Measurements from ENCODE around the gene ITPRID1.
"Not testable (repeated sequence)": the region's sequence is repeated elsewhere in the genome, so short reads cannot be mapped to it uniquely, and the experiment has no call there.

The ITPRID1 gene

GRCh38 chr7:31513790-31514189 is at the start of gene ITPRID1:
Gene ITPRID1 (plus strand): TSS chr7:31514090. CDS start chr7:31553025, 38,935 bp downstream.
- no peak for DNase-seq (ENCODE audit: low read depth)

- DNase-seq (ENCODE audit: low read depth): no peak
Measured at GRCh38 chr7:31464601-31465000, 49.3 kb upstream of the ITPRID1 start.

DNA sequence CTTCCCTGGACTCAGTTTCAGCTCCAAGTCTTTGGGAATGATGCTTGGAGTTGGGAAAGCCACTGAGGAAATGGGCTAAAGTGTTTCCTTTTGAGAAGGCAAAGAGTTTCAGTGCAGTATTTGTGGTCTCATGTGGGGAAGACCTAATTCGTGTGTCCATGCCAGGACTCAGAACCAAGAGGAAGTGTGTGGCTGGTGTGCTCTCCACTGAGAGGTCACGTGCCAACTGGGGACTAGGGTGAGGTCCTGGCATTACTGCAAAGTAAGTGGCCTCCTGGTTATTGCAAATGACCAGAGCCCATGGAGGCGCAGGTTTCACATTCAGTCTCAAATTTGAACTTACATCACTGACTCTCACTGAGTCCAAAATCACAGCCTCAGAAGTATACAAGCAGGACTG is 48.6 kb upstream of the ITPRID1 start:
- DNase-seq (ENCODE audit: low read depth): no peak

DNA sequence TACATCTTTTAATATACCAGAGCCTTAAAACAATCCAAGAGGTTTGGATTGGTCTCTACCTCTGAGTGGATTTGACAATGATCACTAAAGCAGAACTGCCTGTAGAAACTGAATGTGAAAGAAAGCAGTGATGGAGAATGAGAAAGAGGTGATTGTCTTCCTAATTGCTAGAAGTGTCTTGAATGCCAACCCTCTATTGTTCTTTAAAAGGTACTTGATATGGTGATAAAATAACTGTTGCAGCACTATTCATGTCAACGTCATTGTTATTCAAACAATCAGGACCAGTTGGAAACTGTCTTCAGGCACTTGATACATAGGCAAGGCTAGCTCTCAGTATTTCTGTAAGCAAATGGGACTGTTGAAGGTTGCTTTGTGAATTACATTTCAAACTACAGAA is 47.9 kb upstream of the ITPRID1 start:
- no peak for DNase-seq (ENCODE audit: low read depth)

GRCh38 chr7:31470883-31471282 is 43.0 kb upstream of the ITPRID1 start:
- DNase-seq (ENCODE audit: low read depth): not testable (repeated sequence)

- no peak for DNase-seq (ENCODE audit: low read depth)
Measured at GRCh38 chr7:31475368-31475767, 38.5 kb upstream of the ITPRID1 start.

DNA sequence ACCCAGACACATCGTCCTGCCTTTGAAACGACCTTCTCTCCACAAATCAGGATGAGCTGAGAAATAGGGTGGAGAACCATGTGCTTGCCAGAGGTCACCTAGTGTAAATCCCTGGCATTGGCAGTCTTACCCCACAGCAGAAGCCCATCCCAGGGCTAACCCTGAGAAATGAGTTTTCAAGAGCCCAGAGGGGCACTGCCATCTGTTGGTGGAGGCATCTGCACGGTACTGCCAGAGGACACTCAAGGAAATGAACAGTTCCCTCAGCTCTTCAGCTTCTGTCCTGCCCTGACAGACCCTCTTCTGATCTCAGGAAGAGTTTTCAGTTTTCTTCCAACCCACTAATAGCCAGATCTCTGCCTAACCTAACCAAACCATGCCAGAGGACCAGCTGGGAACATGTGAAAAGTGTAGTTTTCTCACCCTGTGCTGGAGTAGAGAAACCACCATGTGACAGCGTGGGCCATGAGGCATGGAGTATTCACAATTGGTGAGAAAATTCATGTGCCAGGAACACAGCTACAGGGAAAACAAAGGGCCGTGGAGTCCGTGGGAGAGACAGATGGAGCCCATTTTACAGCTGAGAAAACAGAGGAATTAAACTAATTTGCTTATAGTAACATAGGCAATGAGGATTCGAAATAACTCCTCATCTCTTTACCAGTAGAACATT is 37.7 kb upstream of the ITPRID1 start:
- DNase-seq (ENCODE audit: low read depth): no peak

GRCh38 chr7:31476941-31477677 is 36.8 kb upstream of the ITPRID1 start:
- no peak for DNase-seq (ENCODE audit: low read depth)

DNA sequence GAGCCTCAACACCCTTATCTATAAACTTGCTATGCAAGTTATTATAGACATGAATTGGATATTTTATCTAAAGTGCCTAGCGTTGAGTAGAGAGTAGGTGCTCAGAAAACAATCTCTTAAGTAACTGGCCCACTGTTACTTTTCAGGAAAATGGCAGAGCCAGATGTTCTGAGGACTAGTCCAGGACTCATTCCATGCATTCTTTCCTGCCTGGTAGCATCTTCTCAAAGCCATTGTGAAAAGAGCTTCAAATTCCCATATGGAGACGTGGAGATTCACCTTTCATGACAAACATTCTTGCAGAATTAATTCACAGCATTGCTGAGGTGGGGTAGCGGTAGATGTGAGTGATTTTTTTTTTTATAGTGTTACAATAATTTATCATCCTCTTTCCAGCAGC is 35.9 kb upstream of the ITPRID1 start:
- DNase-seq (ENCODE audit: low read depth): no peak

GRCh38 chr7:31478721-31479120 is 35.2 kb upstream of the ITPRID1 start:
- DNase-seq (ENCODE audit: low read depth): no peak

GRCh38 chr7:31487071-31487470 is 26.8 kb upstream of the ITPRID1 start:
- DNase-seq (ENCODE audit: low read depth): no peak

GRCh38 chr7:31487476-31487875 is 26.4 kb upstream of the ITPRID1 start:
- no peak for DNase-seq (ENCODE audit: low read depth)

DNA sequence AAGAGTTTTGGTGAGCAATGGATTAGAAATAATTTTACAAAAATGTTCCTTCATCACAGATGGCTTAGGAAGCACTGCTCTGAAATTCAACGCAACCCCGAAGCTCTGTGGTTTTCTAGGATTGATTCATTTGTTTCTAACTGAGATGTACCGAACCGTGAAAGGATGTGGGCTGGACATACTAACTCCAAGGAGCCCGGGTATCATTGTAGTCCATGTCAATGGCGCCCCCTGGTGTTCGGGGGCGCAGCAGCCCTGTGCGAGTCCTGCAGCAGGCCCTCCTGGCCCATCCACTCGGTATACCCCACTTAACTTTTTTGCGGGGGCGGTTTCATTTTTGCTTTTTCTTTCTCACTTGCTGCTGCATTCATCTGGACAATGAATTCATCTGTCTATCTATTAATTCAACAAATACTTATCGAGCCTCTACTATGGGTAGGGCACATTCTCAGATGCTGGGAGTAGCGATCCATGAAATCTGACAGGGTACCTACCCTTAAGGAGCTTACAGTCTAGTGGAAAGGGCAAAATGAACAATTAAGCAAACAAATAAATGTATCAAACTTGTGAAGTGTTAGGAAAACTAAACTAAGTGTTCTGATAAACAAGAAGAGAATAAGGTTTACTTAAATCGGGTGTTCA is 25.2 kb upstream of the ITPRID1 start:
- peak; percentile 16 for DNase-seq (ENCODE audit: low read depth)

DNA sequence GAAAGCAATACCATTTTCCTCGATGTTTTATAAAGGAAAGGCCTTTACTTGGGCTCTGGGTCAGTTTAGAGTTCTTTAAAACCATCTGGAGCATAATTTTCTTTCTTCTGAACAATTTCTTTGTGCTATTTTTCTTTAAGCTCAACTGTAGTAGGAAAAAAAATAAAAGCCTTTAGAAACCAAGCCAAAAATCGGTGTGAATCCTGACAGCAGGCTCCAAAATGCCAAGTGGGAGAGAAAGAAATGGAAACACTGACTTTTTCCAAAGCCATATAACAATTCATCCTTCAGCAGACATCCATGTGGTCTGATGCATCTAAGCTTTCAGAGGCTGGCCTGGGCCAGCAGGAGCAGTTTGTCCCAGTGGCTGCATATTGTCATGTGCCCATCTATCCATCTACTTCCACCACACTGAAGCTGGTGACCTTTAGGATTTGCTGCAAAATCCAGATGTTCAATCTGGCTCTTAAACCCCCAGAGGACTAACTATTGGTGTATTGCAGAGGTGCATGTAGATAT is 23.0 kb upstream of the ITPRID1 start:
- DNase-seq (ENCODE audit: low read depth): no peak

DNA sequence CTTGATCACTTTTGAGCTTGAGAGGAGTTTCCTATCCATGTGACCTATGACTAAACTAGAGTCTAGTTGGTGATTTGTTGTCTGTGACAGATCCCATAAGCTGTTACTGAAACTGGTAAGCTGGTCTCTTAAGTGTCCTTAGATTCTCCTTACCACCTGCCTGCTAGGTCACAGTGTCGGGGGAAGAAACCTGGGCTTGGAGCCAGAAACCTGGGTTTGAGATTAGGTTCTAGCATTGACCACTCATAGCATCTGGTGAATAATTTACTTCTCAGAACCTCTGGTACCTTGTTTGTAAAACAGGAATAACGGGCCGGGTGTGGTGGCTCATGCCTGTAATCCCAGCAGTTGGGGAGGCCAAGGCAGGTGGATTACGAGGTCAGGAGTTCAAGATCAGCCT is 21.8 kb upstream of the ITPRID1 start:
- no peak for DNase-seq (ENCODE audit: low read depth)

DNA sequence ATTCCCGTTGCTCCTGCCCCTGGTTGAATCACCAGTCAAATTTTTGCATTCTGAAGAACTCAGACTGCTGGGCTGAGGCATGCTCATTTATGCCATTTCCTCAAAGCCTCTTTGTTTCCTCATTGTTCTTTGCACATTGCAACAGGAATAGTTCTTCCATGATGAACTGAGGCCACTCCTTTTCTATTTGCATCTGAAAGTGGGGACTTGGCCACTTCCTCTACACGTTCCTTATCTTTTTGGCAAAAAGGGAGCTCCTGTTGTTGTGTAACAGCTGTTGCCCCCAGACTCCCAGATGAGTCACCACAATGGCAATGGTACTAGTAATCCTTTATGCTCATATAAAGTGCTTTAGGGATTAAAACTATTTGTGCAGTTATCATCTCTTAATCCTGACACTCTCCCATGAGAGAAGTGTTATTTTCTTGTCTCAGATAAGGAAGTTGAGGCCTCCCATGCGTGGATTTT is 20.1 kb upstream of the ITPRID1 start:
- no peak for DNase-seq (ENCODE audit: low read depth)

- DNase-seq (ENCODE audit: low read depth): no peak
Measured at GRCh38 chr7:31494421-31494820, 19.5 kb upstream of the ITPRID1 start.

DNA sequence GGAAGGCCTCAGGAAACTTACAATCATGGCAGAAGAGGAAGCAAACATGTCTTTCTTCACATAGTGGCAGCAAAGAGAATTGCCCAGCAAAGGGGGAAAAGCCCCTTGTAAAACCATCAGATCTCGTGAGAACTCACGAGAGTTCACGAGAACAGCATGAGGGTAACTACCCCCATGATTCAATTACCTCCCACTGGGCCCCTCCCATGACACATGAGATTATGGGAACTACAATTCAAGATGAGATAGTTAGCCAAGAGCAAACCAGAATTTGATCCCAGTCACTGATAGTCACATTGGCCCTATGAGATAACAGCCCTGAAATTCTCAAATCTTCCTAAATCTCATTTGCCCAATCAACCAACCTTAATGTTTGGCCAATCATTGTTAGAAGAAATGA is 18.2 kb upstream of the ITPRID1 start:
- DNase-seq (ENCODE audit: low read depth): no peak

DNA sequence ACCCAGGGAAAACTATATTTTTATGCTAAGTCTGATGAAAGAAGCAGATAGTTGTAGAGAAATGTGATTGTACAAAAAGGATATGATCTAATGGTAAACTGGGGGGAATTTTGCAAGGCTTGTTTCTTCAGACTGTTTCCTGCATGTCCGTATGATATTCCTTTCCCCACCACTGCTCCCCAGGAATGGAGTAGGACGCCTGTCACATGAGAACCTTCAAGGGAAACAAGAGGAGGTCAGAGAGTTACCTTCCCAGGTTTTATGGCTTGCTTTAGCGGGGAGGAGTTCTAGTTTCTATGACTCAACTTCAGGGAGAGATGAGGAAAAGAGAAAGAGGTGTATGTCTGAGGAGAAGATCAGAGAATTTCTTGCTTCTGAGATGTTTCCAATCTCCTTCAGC is 16.4 kb upstream of the ITPRID1 start:
- no peak for DNase-seq (ENCODE audit: low read depth)

DNA sequence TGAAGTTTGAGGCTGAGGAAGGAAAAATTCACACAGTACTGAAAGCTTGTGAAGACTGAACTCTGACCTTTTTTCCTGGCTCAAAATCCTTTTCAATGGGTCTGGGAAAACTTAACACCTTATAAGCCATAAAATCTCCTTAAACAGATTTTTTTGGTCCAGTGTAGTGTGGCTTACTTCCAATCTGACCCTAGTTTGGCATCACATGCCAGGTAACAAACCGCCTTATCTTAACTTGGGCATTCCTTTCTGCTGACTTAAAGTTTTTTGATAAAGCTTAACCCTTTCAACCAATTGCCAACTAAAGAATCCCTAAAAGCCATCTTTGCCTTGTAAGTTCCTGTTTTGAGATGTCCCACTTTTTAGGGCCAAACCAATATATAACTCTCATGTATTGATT is 13.2 kb upstream of the ITPRID1 start:
- DNase-seq (ENCODE audit: low read depth): no peak

- DNase-seq (ENCODE audit: low read depth): no peak
Measured at GRCh38 chr7:31508823-31509222, 5.1 kb upstream of the ITPRID1 start.

GRCh38 chr7:31512166-31512565 is 1.7 kb upstream of the ITPRID1 start:
- no peak for DNase-seq (ENCODE audit: low read depth)
